H9 (cell line): ENCODE data around the gene LMO4. TPM values are rescaled to one million over a fixed set of nuclear protein-coding genes. Genes with fewer than 3 reads are reported as not detected.

Experiments
- DNase-seq: peaks from one replicate; pipeline ENCODE4 v3.0.0-alpha.2; 2017
- H2AFZ ChIP-seq: one replicate; pipeline ENCODE4 v1.6.1; 2013; ENCODE audit warnings: mild to moderate bottlenecking, low read length, control low read depth, moderate library complexity
- H2AK5ac ChIP-seq: 2 replicates; pipeline ENCODE4 v1.6.1; 2013; ENCODE audit warnings: low read length, control low read depth, mixed read lengths; ENCODE audit not compliant: insufficient read length
- H2BK120ac ChIP-seq: one replicate; pipeline ENCODE4 v1.6.1; 2013; ENCODE audit warnings: low read depth, mild to moderate bottlenecking, low read length, control low read depth, inconsistent platforms; ENCODE audit not compliant: poor library complexity, severe bottlenecking
- H2BK12ac ChIP-seq: 2 replicates; pipeline ENCODE4 v1.6.1; 2013; ENCODE audit warnings: low read length, control low read depth, mixed read lengths, low read depth; ENCODE audit not compliant: insufficient read length
- H2BK15ac ChIP-seq: 2 replicates; pipeline ENCODE4 v1.6.1; 2013; ENCODE audit warnings: low read depth, low read length, control low read depth
- H2BK20ac ChIP-seq: one replicate; pipeline ENCODE4 v1.6.1; 2013; ENCODE audit warnings: low read depth, mild to moderate bottlenecking, low read length, control low read depth, inconsistent platforms; ENCODE audit not compliant: poor library complexity, severe bottlenecking
- H2BK5ac ChIP-seq: 2 replicates; pipeline ENCODE4 v1.6.1; 2013; ENCODE audit warnings: low read length, control low read depth, mixed read lengths; ENCODE audit not compliant: insufficient read length
- H3K14ac ChIP-seq: 2 replicates; pipeline ENCODE4 v1.6.1; 2013; ENCODE audit warnings: low read length, control low read depth; ENCODE audit not compliant: insufficient read depth
- H3K18ac ChIP-seq: 2 replicates; pipeline ENCODE4 v1.6.1; 2013; ENCODE audit warnings: low read depth, mild to moderate bottlenecking, mixed read lengths, low read length, control low read depth; ENCODE audit not compliant: insufficient read length
- H3K23ac ChIP-seq: 2 replicates; pipeline ENCODE4 v1.6.1; 2013; ENCODE audit warnings: low read length, control low read depth, mixed read lengths, low read depth; ENCODE audit not compliant: insufficient read length
- H3K23me2 ChIP-seq: 2 replicates; pipeline ENCODE4 v1.6.1; 2013; ENCODE audit warnings: low read depth, mild to moderate bottlenecking, mixed read lengths, low read length, control low read depth; ENCODE audit not compliant: insufficient read length, poor library complexity, severe bottlenecking
- H3K27ac ChIP-seq: 2 replicates; pipeline ENCODE4 v1.5.1; 2013; ENCODE audit warnings: low read length, control low read depth, mixed read lengths, low read depth; ENCODE audit not compliant: insufficient read length
- H3K27me3 ChIP-seq: 2 replicates; pipeline ENCODE4 v1.6.1; 2013; ENCODE audit warnings: low read length, control low read depth, inconsistent platforms; ENCODE audit not compliant: insufficient read depth
- H3K4ac ChIP-seq: 2 replicates; pipeline ENCODE4 v1.6.1; 2013; ENCODE audit warnings: low read depth, mild to moderate bottlenecking, control low read depth, inconsistent platforms, low read length, moderate library complexity
- H3K4me1 ChIP-seq: 2 replicates; pipeline ENCODE4 v1.6.1; 2013; ENCODE audit warnings: low read length, control low read depth, inconsistent platforms; ENCODE audit not compliant: insufficient read depth
- H3K4me2 ChIP-seq: 2 replicates; pipeline ENCODE4 v1.6.1; 2013; ENCODE audit warnings: low read length, control low read depth, mixed read lengths; ENCODE audit not compliant: insufficient read length, insufficient read depth
- H3K56ac ChIP-seq: 2 replicates; pipeline ENCODE4 v1.6.1; 2013; ENCODE audit warnings: low read depth, mild to moderate bottlenecking, mixed read lengths, low read length, control low read depth; ENCODE audit not compliant: insufficient read length
- H3K79me1 ChIP-seq: 2 replicates; pipeline ENCODE4 v1.6.1; 2013; ENCODE audit warnings: low read depth, mild to moderate bottlenecking, moderate library complexity, low read length, control low read depth, inconsistent platforms; ENCODE audit not compliant: insufficient read depth, poor library complexity, severe bottlenecking
- H3K79me2 ChIP-seq: 2 replicates; pipeline ENCODE4 v1.6.1; 2013; ENCODE audit warnings: low read length, control low read depth, inconsistent platforms; ENCODE audit not compliant: insufficient read depth
- H3K9ac ChIP-seq: 2 replicates; pipeline ENCODE4 v1.6.1; 2013; ENCODE audit warnings: low read length, control low read depth, mixed read lengths; ENCODE audit not compliant: insufficient read length; ENCODE audit errors: extremely low read depth
- H3K9me3 ChIP-seq: one replicate; pipeline ENCODE4 v1.6.1; 2013; ENCODE audit warnings: low read depth, low read length, inconsistent platforms; ENCODE audit not compliant: control insufficient read depth
- H3T11ph ChIP-seq: one replicate; pipeline ENCODE4 v1.6.1; 2013; ENCODE audit warnings: mild to moderate bottlenecking, low read length, control low read depth, inconsistent platforms
- H4K20me1 ChIP-seq: one replicate; pipeline ENCODE4 v1.6.1; 2013; ENCODE audit not compliant: control insufficient read depth, insufficient read length, insufficient read depth
- H4K5ac ChIP-seq: 2 replicates; pipeline ENCODE4 v1.6.1; 2013; ENCODE audit warnings: low read depth, mild to moderate bottlenecking, mixed read lengths, low read length, control low read depth; ENCODE audit not compliant: insufficient read length
- H4K8ac ChIP-seq: replicated peaks from 2 replicates; pipeline ENCODE4 v1.6.1; 2013; ENCODE audit warnings: low read length, control low read depth, mixed read lengths, low read depth; ENCODE audit not compliant: insufficient read length
- H4K91ac ChIP-seq: 2 replicates; pipeline ENCODE4 v1.6.1; 2013; ENCODE audit warnings: low read depth, mild to moderate bottlenecking, moderate library complexity, mixed read lengths, low read length, control low read depth; ENCODE audit not compliant: insufficient read length
- H3K27ac Mint-ChIP-seq, 3 experiments: 2 replicates in 2 of 3; 3 replicates in 1 of 3; pipeline ENCODE4 v1.8.0; 2020 to 2021; ENCODE audit warnings: mixed read lengths in 3 of 3, mild to moderate bottlenecking in 1 of 3, moderate library complexity in 1 of 3
- H3K27me3 Mint-ChIP-seq: 2 replicates; pipeline ENCODE4 v1.8.0; 2021; ENCODE audit warnings: low read depth, mild to moderate bottlenecking, moderate library complexity, mixed read lengths
- H3K36me3 Mint-ChIP-seq, 3 experiments: 2 replicates in 2 of 3; 3 replicates in 1 of 3; pipeline ENCODE4 v1.8.0; 2020 to 2021; ENCODE audit warnings: low read depth in 3 of 3, mixed read lengths in 3 of 3; ENCODE audit not compliant: insufficient read depth in 1 of 3
- H3K4me1 Mint-ChIP-seq, 2 experiments: 2 replicates each; pipeline ENCODE4 v1.8.0; 2020; ENCODE audit warnings: mixed read lengths in 2 of 2
- H3K4me3 Mint-ChIP-seq, 2 experiments: 2 replicates in 1 of 2; 3 replicates in 1 of 2; pipeline ENCODE4 v1.8.0; 2020 to 2021; ENCODE audit warnings: mild to moderate bottlenecking in 2 of 2, mixed read lengths in 2 of 2, moderate library complexity in 1 of 2
- H3K9me3 Mint-ChIP-seq, 2 experiments: 2 replicates in 1 of 2; 3 replicates in 1 of 2; pipeline ENCODE4 v1.8.0; 2020; ENCODE audit warnings: mild to moderate bottlenecking in 2 of 2, mixed read lengths in 2 of 2, moderate library complexity in 1 of 2
- WGBS: extraction: QIAGEN DNeasy Blood & Tissue Kit; methylation state at CpG from one replicate; pipeline ENCODE4 v1.1.7; 2013; ENCODE audit warnings: missing lambda C conversion rate, low lambda C conversion rate, mixed read lengths; ENCODE audit not compliant: insufficient read length; ENCODE audit errors: extremely low coverage; 5-methylcytosine and 5-hydroxymethylcytosine counted together
- total RNA-seq: library from RNA; stranded (reverse); gene quantifications from 2 replicates; pipeline ENCODE4 v1.2.1, GENCODE V29; 2021
- TF ChIP-seq, protein P1 (sequence below): fragments of 200-600 bp; sonication (generic); conservative IDR thresholded peaks from 3 replicates; pipeline ENCODE4 v1.8.0; 2021; ENCODE audit warnings: antibody characterized with exemption, mild to moderate bottlenecking

Gene LMO4
- total RNA-seq, 1 experiment from 2014 or later: 64.9 TPM

DNA sequence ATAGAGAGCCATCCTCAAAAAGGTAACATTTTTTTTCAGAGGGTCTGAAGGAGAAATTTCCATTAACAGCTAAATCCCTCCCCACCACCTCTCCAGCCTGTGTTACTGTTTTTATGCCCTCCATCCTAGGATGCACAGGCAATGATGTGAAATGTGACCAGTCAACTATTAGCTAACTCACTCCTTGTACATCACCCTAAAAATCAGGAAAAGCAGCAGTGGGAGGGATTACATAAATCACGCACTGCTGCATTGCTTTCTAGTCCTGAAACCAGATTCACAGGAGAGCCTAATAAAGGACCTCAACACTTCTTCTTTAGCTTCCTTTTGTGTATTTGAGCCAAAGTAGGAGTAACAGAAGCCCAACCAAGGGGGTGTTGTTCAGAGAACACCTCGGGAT, 66.3 kb downstream of the LMO4 start:
- H4K5ac ChIP-seq: no peak overlapping the region
- Mint-ChIP-seq H3K4me1 (peaks cover 0 to 4% of the 10 kb centered on the region in 2 experiments; a peak in 2 of 4 replicates), H3K27me3 (no peaks in the 10 kb centered on the region), H3K27ac (no peak overlapping the region), H3K9me3 (peaks cover 0 to 4% of the 10 kb centered on the region in 2 experiments; a peak in 1 of 5 replicates), H3K36me3 (no peaks in the 10 kb centered on the region), H3K4me3 (no peak overlapping the region)
- no peak overlapping the region for H3K27ac ChIP-seq
- no peak overlapping the region for H2BK120ac ChIP-seq
- H3K14ac ChIP-seq: no peak overlapping the region
- H2BK20ac ChIP-seq: no peak overlapping the region
- H2AFZ ChIP-seq: no peak overlapping the region
- no peak for DNase-seq
- H3K9ac ChIP-seq: no peak overlapping the region
- H2BK12ac ChIP-seq: no peak overlapping the region
- no peaks in the 10 kb centered on the region for H4K20me1 ChIP-seq
- H3K4me2 ChIP-seq: no peak overlapping the region
- H3T11ph ChIP-seq: no peak overlapping the region
- no peak overlapping the region for H2BK5ac ChIP-seq
- H3K23me2 ChIP-seq: no peaks in the 10 kb centered on the region
- H2AK5ac ChIP-seq: no peak overlapping the region
- no peak overlapping the region for H4K8ac ChIP-seq
- H3K27me3 ChIP-seq: no peaks in the 10 kb centered on the region
- WGBS: no CpG with 5 or more reads among the region's 2 CpGs
- no peak overlapping the region for H2BK15ac ChIP-seq
- no peaks in the 10 kb centered on the region for H3K79me2 ChIP-seq
- H3K56ac ChIP-seq: no peak overlapping the region
- H3K4ac ChIP-seq: no peak overlapping the region
- no peak overlapping the region for H4K91ac ChIP-seq
- H3K4me1 ChIP-seq: no peaks in the 10 kb centered on the region
- H3K23ac ChIP-seq: no peak overlapping the region
- H3K18ac ChIP-seq: no peak overlapping the region
- H3K9me3 ChIP-seq: no peaks in the 10 kb centered on the region
- no peaks in the 10 kb centered on the region for H3K79me1 ChIP-seq
- TF ChIP-seq, protein P1, sequence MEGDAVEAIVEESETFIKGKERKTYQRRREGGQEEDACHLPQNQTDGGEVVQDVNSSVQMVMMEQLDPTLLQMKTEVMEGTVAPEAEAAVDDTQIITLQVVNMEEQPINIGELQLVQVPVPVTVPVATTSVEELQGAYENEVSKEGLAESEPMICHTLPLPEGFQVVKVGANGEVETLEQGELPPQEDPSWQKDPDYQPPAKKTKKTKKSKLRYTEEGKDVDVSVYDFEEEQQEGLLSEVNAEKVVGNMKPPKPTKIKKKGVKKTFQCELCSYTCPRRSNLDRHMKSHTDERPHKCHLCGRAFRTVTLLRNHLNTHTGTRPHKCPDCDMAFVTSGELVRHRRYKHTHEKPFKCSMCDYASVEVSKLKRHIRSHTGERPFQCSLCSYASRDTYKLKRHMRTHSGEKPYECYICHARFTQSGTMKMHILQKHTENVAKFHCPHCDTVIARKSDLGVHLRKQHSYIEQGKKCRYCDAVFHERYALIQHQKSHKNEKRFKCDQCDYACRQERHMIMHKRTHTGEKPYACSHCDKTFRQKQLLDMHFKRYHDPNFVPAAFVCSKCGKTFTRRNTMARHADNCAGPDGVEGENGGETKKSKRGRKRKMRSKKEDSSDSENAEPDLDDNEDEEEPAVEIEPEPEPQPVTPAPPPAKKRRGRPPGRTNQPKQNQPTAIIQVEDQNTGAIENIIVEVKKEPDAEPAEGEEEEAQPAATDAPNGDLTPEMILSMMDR: no peak
